ENCODE measurements around the gene AMER3.

GRCh38 chr2:130813722-130814121, 58.4 kb downstream of the AMER3 start:
- TF ChIP-seq CTCF (conservative IDR thresholded peaks at IDR 0.05; ENCODE audit: low read length) (no peak), EZH2phosphoT487 (IDR thresholded peaks at IDR 0.05; ENCODE audit: borderline replicate concordance, low read depth, low read length) (no peak)

All from OCI-LY7 (cell line).